Measurements from ENCODE around the gene B4GALNT2.

Gene B4GALNT2

DNA sequence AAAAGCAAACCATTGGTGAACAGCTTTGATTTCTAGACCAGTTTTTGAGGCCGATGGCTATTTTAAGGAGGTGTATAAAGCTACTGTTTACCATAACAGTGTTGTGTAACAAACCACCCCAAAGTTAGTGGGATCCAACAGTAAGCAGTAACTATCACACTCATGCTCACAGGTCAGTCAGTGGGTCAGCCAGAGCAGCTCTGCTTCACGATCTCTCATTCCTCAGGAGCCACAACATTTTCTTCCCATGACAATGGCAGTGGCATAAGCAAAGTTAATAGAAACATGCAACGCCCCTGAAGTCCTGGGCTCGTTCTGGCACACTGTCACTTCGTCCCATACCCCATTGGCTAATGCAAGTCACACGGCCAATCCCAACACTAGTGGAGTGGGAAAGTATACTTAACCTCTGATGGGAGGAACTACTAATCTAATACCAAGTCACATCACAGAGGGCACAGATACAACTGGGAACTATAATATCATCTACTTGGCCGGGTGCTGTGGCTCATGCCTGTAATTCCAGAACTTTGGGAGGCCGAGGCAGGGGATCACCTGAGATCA is 28.0 kb upstream of the B4GALNT2 start:
- H3K4me1 ChIP-seq, result no peaks in the 10 kb centered on the region
- no peak overlapping the region for H3K4me3 ChIP-seq
- DNase-seq, result no peak
- H3K27me3 ChIP-seq, result peaks cover 0 to 34% of the 10 kb centered on the region in 2 donors
- H3K27ac ChIP-seq, result no peak overlapping the region
- intact Hi-C loops (cut with DNase I; ENCODE audit: low total_unique reads), result no loop called here
- no peaks in the 10 kb centered on the region for H3K36me3 ChIP-seq
- H3K9me3 ChIP-seq, result no peaks in the 10 kb centered on the region
- TF ChIP-seq, protein P1, sequence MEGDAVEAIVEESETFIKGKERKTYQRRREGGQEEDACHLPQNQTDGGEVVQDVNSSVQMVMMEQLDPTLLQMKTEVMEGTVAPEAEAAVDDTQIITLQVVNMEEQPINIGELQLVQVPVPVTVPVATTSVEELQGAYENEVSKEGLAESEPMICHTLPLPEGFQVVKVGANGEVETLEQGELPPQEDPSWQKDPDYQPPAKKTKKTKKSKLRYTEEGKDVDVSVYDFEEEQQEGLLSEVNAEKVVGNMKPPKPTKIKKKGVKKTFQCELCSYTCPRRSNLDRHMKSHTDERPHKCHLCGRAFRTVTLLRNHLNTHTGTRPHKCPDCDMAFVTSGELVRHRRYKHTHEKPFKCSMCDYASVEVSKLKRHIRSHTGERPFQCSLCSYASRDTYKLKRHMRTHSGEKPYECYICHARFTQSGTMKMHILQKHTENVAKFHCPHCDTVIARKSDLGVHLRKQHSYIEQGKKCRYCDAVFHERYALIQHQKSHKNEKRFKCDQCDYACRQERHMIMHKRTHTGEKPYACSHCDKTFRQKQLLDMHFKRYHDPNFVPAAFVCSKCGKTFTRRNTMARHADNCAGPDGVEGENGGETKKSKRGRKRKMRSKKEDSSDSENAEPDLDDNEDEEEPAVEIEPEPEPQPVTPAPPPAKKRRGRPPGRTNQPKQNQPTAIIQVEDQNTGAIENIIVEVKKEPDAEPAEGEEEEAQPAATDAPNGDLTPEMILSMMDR (IDR thresholded peaks at IDR 0.05), result no peak

DNA sequence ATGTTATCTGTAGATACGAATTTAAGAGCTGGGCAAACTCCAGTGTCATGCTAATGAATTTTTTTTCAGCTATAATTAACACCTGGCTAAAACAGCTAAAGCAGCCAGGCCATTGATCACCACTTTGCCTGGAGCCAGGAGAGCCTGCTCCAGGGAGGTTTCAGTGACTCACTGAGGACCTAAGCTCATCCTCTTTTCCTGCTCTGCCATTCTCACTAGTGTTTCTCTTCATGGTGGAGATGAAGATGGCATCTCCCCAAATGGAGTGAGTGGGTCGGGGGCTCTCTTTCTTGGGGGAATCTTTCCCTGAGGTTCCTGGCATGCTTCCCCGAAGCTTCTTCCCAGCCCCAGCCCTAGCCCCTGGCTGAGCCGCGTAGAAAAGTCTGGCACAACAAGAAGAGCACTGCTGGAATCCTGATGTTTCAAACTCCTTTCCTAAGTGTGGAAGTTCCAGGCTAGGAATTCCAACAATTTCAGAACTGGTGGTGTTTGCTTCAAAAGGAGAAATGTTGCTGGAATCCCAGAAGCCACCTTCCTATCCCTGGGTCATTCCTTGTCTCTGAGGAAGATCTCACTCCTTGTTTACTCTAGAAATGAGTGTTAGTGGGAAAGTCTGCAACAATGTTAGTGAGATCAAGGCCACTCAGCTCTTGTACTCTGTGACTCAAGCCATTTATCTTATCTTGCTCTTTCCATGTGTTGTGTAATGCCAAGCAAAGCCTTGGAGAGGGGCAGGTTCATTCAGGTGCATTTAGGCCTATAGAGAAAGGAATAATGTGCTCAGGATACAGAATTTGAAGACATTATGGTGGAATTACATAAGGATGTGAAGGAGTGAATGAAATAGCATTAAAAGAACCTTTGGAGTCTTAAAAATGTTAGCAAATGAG is 26.0 kb upstream of the B4GALNT2 start:
- Histone ChIP-seq H3K4me3 (no peak overlapping the region), H3K9me3 (no peaks in the 10 kb centered on the region), H3K36me3 (no peaks in the 10 kb centered on the region), H3K27me3 (peaks cover 0 to 24% of the 10 kb centered on the region in 2 donors), H3K27ac (no peak overlapping the region), H3K4me1 (no peaks in the 10 kb centered on the region)
- intact Hi-C loops (cut with DNase I; ENCODE audit: low total_unique reads), result no loop called here
- no peak for DNase-seq
- TF ChIP-seq, protein P1 (IDR thresholded peaks at IDR 0.05), result no peak

DNA sequence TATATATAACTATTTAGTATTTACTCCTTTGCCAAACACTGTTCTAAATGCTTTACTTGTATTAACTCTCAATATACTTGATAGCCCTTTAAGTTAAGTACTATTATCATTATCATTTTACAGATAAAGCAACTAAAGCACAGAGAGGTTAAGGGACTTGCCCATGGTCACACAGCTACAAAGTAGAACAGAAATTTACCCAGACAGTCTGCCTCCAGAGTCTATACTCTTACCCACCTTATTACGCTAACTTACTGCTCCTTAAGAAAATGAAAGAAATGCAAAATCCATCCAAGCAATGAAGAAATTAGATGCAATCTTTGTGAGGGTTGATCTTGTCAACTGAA is 25.4 kb upstream of the B4GALNT2 start:
- Histone ChIP-seq H3K36me3 (no peaks in the 10 kb centered on the region), H3K27me3 (peaks cover 0 to 23% of the 10 kb centered on the region in 2 donors), H3K4me1 (no peaks in the 10 kb centered on the region), H3K27ac (no peak overlapping the region), H3K9me3 (no peaks in the 10 kb centered on the region), H3K4me3 (no peak overlapping the region)
- DNase-seq, result no peak
- TF ChIP-seq, protein P1 (IDR thresholded peaks at IDR 0.05), result no peak
- intact Hi-C loops (cut with DNase I; ENCODE audit: low total_unique reads), result no loop called here

DNA sequence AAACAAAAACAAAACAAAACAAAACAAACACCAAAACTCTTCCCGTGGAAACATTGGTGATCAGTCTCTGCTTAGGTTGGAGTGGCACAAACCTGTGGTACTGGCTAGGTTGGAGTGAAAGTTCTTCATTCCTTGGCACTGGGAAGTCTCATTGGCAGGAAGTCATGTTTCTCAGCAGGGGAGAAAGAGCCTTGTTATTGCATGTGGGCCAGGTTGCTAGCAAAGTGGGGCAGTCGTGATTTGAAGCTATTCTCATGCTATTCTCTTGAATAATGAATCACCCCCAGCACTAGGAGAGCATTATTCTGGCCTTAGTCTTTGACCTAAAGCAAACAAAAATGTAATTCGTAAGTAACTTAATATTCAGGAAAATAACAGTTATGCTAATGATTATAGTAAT is 24.3 kb upstream of the B4GALNT2 start:
- TF ChIP-seq, protein P1 (IDR thresholded peaks at IDR 0.05), result no peak
- Histone ChIP-seq H3K27me3 (peaks cover 0 to 26% of the 10 kb centered on the region in 2 donors), H3K27ac (no peak overlapping the region), H3K4me1 (no peaks in the 10 kb centered on the region), H3K4me3 (no peak overlapping the region), H3K9me3 (no peaks in the 10 kb centered on the region), H3K36me3 (no peaks in the 10 kb centered on the region)
- no peak for DNase-seq
- intact Hi-C loops (cut with DNase I; ENCODE audit: low total_unique reads), result no loop called here

GRCh38 chr17:49110509-49110908 is 22.1 kb upstream of the B4GALNT2 start:
- Histone ChIP-seq H3K9me3 (no peaks in the 10 kb centered on the region), H3K27me3 (peaks cover 0 to 14% of the 10 kb centered on the region in 2 donors), H3K4me3 (no peak overlapping the region), H3K27ac (no peak overlapping the region), H3K36me3 (no peaks in the 10 kb centered on the region), H3K4me1 (no peaks in the 10 kb centered on the region)
- TF ChIP-seq, protein P1 (IDR thresholded peaks at IDR 0.05), result no peak
- no peak for DNase-seq
- intact Hi-C loops (cut with DNase I; ENCODE audit: low total_unique reads), result no loop called here

Data from tibial artery (tissue), 4 donors.